Mononuclear cell (primary cell): Measurements from ENCODE around the gene PCDHGA3. TPM values are rescaled to one million over a fixed set of nuclear protein-coding genes. Genes with fewer than 3 reads are reported as not detected.
"Not testable (repeated sequence)": the region's sequence is repeated elsewhere in the genome, so short reads cannot be mapped to it uniquely, and the experiment has no call there.

ENCODE experiments used
- H3K27me3 ChIP-seq: 2 replicates; pipeline ENCODE4 v1.6.0; 2011; ENCODE audit warnings: low read length, control low read depth; ENCODE audit not compliant: insufficient read depth
- H3K4me1 ChIP-seq: 2 replicates; pipeline ENCODE4 v1.5.1; 2011; ENCODE audit warnings: mild to moderate bottlenecking, low read length, control low read depth; ENCODE audit not compliant: insufficient read depth
- H3K4me3 ChIP-seq: 2 replicates; pipeline ENCODE4 v1.5.1; 2011; ENCODE audit warnings: mild to moderate bottlenecking, low read length, moderate library complexity
- H3K9me3 ChIP-seq: 2 replicates; pipeline ENCODE4 v1.5.1; 2011; ENCODE audit warnings: low read depth, mild to moderate bottlenecking, control low read depth, low read length
- total RNA-seq: library from RNA; depleted of rRNA; stranded (reverse); fragments of >200 nt; gene quantifications from one replicate; pipeline ENCODE4 v1.2.3, GENCODE V29; 2012

Gene PCDHGA3
- total RNA-seq, 1 donor = 0.10 TPM

DNA sequence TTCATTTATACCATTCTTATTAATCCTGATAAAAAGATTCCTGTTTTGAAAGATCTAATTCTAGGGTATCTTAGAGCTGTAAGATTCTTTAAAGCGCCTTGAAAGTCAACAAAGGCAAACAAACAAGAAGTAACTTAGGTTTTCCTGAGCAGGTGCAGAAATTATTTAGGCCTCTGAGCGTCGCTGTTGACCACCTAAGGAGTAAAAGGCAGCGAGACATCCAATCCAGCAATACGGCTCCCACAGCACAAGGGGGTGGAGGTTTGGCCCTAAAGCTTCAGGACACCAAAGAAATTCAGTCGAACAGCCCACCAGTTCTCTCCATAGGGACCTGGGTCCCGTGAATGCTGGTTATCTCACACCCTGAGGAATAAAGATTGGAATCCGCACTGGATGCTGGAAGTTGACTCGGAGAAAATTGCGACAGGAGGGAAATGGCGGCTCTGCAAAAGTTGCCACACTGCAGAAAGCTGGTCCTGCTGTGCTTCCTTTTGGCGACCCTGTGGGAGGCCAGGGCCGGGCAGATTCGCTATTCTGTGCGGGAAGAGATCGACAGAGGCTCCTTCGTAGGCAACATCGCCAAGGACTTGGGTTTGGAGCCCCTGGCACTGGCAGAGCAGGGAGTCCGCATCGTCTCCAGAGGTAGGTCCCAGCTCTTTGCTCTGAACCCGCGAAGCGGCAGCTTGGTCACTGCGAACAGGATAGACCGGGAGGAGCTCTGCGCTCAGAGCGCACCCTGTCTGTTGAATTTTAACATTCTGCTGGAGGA is 4.9 kb upstream of the PCDHGA3 start, which contains the start of gene PCDHGA2:
PCDHGA2 (plus strand) TSS at position 223 of the 769 bp plus-strand sequence.
- Histone ChIP-seq H3K4me1 (no peaks in the 10 kb centered on the region), H3K9me3 (peaks cover 17% of the 10 kb centered on the region), H3K4me3 (no peak within 1 kb of the TSS), H3K27me3 (peaks cover 86% of the 10 kb centered on the region)

DNA sequence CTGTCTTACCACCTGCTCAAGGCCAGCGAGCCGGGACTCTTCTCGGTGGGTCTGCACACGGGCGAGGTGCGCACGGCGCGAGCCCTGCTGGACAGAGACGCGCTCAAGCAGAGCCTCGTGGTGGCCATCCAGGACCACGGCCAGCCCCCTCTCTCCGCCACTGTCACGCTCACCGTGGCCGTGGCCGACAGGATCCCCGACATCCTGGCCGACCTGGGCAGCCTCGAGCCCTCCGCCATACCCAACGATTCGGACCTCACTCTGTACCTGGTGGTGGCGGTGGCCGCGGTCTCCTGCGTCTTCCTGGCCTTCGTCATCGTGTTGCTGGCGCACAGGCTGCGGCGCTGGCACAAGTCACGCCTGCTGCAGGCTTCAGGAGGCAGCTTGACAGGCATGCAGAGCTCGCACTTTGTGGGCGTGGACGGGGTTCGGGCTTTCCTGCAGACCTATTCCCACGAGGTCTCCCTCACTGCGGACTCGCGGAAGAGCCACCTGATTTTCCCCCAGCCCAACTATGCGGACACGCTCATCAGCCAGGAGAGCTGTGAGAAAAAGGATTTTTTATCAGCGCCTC is 2.8 kb upstream of the PCDHGA3 start:
- H3K4me3 ChIP-seq, H3K4me1 ChIP-seq: not testable (repeated sequence)
- Histone ChIP-seq H3K27me3 (peaks cover 84% of the 10 kb centered on the region), H3K9me3 (peaks cover 21% of the 10 kb centered on the region)

DNA sequence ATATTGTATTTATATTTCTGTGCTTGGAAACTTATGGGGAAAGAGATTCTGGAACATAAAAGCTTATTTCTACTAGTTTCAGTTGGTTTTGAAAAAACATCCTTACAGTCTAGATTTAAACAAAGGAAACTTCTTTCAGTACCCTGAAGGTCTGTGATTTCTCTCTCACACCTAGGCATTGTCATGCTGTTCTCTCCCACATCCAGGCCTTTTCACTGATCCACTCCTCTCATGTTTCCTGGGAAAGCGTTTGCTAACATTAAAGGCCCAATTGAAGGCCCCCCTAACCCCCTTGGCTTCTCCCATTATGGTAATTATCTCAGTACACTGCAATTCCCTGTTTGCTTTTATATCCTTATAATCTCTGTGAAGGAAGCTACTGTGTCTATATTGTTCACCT is 856 bp upstream of the PCDHGA3 start:
- H3K9me3 ChIP-seq = peaks cover 5% of the 10 kb centered on the region
- H3K4me3 ChIP-seq = no peak overlapping the region
- no peaks in the 10 kb centered on the region for H3K4me1 ChIP-seq
- peaks cover 75% of the 10 kb centered on the region for H3K27me3 ChIP-seq

DNA sequence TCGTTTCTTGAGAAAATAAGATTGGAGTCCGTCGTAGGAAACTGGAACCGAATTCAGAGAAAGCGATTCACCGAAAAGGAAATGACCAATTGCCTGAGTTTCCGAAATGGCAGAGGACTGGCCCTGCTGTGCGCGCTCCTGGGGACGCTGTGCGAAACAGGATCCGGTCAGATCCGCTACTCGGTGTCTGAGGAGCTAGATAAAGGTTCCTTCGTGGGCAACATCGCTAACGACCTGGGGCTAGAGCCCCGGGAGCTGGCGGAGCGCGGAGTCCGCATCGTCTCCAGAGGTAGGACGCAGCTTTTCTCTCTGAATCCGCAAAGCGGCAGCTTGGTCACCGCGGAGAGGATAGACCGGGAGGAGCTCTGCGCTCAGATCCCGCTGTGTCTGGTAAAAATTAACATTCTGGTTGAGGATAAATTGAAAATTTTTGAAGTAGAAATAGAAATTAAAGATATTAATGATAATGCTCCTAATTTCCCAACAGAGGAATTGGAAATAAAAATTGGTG is 379 bp downstream of the PCDHGA3 start:
- H3K4me3 ChIP-seq = no peak overlapping the region
- no peaks in the 10 kb centered on the region for H3K4me1 ChIP-seq
- H3K9me3 ChIP-seq = peaks cover 12% of the 10 kb centered on the region
- H3K27me3 ChIP-seq = peaks cover 75% of the 10 kb centered on the region

DNA sequence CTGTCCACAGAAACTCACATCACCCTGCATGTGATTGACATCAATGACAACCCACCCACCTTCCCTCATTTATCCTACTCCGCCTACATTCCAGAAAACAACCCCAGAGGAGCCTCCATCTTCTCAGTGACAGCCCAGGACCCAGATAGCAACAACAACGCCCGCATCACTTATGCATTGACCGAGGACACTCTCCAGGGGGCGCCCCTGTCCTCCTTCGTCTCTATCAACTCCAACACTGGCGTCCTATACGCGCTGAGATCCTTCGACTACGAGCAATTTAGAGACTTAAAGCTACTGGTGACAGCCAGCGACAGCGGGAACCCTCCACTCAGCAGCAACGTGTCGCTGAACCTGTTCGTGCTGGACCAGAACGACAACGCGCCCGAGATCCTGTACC is 1.7 kb downstream of the PCDHGA3 start:
- H3K4me3 ChIP-seq = no peak overlapping the region

DNA sequence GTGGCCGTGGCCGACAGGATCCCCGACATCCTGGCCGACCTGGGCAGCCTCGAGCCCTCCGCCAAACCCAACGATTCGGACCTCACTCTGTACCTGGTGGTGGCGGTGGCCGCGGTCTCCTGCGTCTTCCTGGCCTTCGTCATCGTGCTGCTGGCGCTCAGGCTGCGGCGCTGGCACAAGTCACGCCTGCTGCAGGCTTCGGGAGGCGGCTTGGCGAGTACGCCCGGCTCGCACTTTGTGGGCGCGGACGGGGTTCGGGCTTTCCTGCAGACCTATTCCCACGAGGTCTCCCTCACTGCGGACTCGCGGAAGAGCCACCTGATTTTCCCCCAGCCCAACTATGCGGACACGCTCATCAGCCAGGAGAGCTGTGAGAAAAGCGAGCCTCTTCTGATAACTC is 2.4 kb downstream of the PCDHGA3 start:
- Histone ChIP-seq H3K27me3 (peaks cover 82% of the 10 kb centered on the region), H3K9me3 (peaks cover 12% of the 10 kb centered on the region)
- not testable (repeated sequence) for H3K4me1 ChIP-seq, H3K4me3 ChIP-seq

More for the DNA sequence above, 1.7 kb downstream of the PCDHGA3 start:
- Histone ChIP-seq H3K9me3 (peaks cover 12% of the 10 kb centered on the region), H3K27me3 (peaks cover 77% of the 10 kb centered on the region), H3K4me1 (no peaks in the 10 kb centered on the region)

DNA sequence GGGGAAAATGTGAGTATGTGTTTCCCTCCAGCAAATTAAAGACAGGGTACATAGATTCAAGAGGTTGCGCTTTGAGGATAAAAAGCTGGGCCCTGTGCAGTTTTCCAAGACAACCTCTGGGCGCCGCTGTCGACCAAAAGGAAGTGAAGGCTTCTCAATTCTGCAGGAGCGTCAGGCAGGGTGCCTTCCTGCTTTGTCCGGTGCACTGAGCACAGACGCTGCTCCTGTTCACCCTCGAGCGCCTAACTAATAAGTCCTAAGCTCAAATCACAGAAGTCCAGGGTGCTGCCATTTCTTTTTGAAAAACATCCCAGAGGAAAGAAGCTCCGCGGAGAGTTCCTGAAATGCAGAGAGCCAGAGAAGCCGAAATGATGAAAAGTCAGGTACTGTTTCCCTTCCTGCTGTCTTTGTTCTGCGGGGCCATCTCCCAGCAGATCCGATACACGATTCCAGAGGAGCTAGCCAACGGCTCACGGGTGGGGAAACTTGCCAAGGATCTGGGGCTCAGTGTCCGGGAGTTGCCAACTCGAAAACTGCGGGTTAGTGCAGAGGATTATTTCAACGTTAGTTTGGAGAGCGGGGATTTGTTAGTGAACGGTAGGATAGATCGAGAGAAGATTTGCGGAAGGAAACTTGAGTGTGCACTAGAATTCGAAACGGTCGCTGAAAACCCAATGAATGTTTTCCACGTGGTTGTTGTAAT is 6.4 kb downstream of the PCDHGA3 start, which contains the start of gene PCDHGB1:
PCDHGB1 (plus strand) TSS at position 183 of the 703 bp plus-strand sequence; CDS start at position 345, 162 bp downstream.
- H3K27me3 ChIP-seq = peaks cover 79% of the 10 kb centered on the region
- no peaks in the 10 kb centered on the region for H3K4me1 ChIP-seq
- H3K4me3 ChIP-seq = no peak within 1 kb of the TSS
- peaks cover 10% of the 10 kb centered on the region for H3K9me3 ChIP-seq

DNA sequence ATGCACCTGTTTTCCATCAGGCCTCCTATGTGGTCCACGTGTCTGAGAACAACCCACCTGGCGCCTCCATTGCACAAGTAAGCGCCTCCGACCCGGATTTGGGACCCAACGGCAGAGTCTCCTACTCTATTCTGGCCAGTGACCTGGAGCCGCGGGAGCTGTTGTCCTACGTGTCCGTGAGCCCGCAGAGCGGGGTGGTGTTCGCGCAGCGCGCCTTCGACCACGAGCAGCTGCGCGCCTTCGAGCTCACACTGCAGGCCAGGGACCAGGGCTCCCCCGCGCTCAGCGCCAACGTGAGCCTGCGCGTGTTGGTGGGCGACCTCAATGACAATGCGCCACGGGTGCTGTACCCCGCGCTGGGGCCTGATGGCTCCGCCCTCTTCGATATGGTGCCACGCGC is 8.0 kb downstream of the PCDHGA3 start:
- Histone ChIP-seq H3K9me3 (peaks cover 10% of the 10 kb centered on the region), H3K27me3 (peaks cover 84% of the 10 kb centered on the region), H3K4me1 (no peaks in the 10 kb centered on the region), H3K4me3 (no peak overlapping the region)

DNA sequence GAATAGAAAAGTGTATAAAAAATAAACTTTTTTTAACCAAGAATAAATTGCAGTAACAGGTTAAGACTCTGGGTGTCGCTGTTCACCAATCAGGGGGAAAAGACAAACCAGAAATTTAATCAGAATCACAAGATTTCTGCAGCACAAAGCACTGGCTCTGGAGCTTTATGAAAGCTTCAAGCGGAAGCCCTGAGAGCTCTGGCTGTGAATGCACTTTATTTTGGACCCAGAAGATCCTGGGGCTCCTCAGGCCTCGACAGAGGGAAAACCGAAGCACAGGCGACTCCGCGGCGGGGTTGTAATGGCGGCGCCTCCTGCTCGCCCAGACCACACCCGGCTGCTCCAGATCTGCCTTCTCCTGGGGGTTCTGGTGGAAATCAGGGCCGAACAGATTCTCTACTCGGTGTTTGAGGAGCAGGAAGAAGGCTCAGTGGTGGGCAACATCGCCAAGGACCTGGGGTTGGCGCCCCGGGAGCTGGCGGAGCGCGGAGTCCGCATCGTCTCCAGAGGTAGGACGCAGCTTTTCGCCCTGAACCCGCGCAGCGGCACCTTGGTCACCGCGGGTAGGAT is 11.4 kb downstream of the PCDHGA3 start, which contains the start of gene PCDHGA4:
PCDHGA4 (plus strand) TSS at position 122 of the 570 bp plus-strand sequence; CDS start at position 209, 87 bp downstream.
- Histone ChIP-seq H3K4me1 (no peaks in the 10 kb centered on the region), H3K27me3 (peaks cover 90% of the 10 kb centered on the region), H3K4me3 (no peak within 1 kb of the TSS), H3K9me3 (peaks cover 4% of the 10 kb centered on the region)

DNA sequence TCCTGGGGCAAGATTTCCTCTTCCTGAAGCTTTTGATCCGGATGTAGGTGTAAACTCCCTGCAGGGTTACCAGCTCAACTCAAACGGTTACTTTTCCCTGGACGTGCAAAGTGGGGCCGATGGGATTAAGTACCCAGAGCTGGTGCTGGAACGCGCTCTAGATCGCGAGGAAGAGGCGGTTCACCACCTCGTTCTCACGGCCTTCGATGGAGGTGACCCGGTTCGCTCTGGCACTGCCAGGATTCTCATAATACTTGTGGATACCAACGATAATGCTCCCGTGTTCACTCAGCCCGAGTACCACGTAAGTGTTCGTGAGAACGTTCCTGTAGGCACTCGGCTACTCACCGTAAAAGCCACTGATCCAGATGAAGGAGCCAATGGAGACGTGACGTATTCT is 12.0 kb downstream of the PCDHGA3 start:
- H3K4me3 ChIP-seq = no peak overlapping the region
- peaks cover 4% of the 10 kb centered on the region for H3K9me3 ChIP-seq
- peaks cover 92% of the 10 kb centered on the region for H3K27me3 ChIP-seq
- H3K4me1 ChIP-seq = no peaks in the 10 kb centered on the region

DNA sequence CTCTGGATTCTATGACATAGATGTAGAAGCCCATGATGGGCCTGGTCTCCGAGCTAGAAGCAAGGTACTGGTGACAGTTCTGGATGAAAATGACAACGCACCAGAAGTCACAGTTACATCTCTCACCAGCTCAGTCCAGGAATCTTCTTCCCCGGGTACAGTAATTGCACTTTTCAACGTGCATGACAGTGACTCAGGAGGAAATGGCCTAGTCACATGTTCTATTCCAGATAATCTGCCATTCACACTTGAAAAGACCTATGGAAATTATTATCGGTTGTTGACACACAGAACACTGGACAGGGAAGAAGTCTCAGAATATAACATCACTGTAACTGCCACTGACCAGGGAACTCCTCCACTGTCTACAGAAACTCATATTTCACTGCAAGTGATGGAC is 12.5 kb downstream of the PCDHGA3 start:
- H3K4me3 ChIP-seq = no peak overlapping the region
- H3K27me3 ChIP-seq = peaks cover 91% of the 10 kb centered on the region
- H3K4me1 ChIP-seq = no peaks in the 10 kb centered on the region
- H3K9me3 ChIP-seq = peaks cover 3% of the 10 kb centered on the region

DNA sequence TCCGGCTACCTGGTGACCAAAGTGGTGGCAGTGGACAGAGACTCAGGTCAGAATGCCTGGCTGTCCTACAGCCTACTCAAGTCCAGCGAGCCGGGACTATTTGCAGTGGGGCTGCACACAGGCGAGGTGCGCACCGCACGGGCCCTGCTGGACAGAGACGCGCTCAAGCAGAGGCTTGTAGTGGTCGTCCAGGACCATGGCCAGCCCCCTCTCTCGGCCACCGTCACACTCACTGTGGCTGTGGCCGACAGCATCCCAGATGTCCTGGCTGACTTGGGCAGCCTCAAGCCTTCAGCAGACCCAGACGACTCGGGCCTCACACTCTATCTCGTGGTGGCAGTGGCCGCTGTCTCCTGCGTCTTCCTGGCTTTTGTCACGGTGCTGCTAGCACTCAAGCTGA is 13.3 kb downstream of the PCDHGA3 start:
- Histone ChIP-seq H3K27me3 (peaks cover 91% of the 10 kb centered on the region), H3K9me3 (no peaks in the 10 kb centered on the region), H3K4me3 (no peak overlapping the region), H3K4me1 (no peaks in the 10 kb centered on the region)

DNA sequence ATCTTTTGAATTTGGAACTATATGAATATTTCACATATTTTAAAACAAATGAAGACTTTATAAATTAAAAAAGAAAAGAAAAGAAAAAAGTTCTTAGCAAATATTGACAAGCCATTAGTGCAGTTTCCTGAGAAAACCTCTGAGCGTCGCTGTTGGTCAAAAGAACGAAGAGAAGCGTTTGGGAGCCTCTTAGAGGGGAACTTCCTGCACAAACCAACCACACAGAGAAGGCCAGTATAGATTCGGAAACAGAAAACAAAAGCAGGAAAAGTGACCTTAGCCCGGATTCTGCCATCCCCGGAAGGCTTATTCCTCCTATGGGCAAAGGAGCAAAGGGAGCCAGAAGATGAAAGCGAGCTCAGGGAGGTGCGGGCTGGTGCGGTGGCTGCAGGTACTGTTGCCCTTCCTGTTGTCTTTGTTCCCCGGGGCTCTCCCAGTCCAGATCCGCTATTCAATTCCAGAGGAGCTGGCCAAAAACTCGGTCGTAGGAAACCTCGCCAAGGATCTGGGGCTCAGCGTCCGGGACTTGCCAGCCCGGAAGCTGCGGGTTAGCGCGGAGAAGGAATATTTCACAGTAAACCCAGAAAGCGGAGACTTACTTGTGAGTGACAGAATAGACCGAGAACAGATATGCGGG is 16.3 kb downstream of the PCDHGA3 start, which contains the start of gene PCDHGB2:
PCDHGB2 (plus strand) TSS at position 205 of the 637 bp plus-strand sequence; CDS start at position 347, 142 bp downstream.
- Histone ChIP-seq H3K9me3 (peaks cover 7% of the 10 kb centered on the region), H3K27me3 (peaks cover 93% of the 10 kb centered on the region), H3K4me3 (peak within 1 kb of the TSS; percentile 12), H3K4me1 (no peaks in the 10 kb centered on the region)

DNA sequence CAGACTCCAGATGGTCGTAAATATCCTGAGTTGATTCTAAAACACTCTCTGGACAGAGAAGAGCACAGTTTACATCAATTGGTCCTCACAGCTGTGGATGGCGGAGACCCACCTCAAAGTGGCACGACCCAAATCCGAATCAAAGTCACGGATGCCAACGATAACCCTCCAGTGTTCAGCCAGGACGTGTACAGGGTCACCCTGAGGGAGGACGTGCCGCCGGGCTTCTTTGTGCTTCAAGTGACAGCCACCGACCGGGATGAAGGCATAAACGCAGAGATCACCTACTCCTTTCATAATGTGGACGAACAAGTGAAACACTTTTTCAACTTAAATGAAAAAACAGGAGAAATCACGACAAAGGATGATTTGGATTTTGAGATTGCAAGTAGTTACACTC is 17.1 kb downstream of the PCDHGA3 start:
- H3K27me3 ChIP-seq = peaks cover 93% of the 10 kb centered on the region
- H3K9me3 ChIP-seq = peaks cover 14% of the 10 kb centered on the region
- no peaks in the 10 kb centered on the region for H3K4me1 ChIP-seq
- no peak overlapping the region for H3K4me3 ChIP-seq
